Adrenal gland (tissue), 12 donors: ENCODE measurements around the gene COX20. TPM values are rescaled to one million over a fixed set of nuclear protein-coding genes. Genes with fewer than 3 reads are reported as not detected.

ENCODE experiments used
- DNase-seq, 7 donors: peaks; one replicate each; pipeline ENCODE4 v3.0.0-alpha.2; 2019 to 2020
- H3K27ac ChIP-seq, 5 donors: fragments of 200-600 bp; sonication (generic) in 4 of 5; 1 replicate in 3 of 5; 2 replicates in 2 of 5; pipeline versions ENCODE4 v1.5.1 to v1.8.0; 2016 to 2020; ENCODE audit warnings: mild to moderate bottlenecking in 1 of 5
- H3K27me3 ChIP-seq: fragments of 200-600 bp; 2 replicates; pipeline ENCODE4 v1.8.0; 2021
- H3K36me3 ChIP-seq, 2 donors: fragments of 200-600 bp; replicated peaks in 1 of 2; 1 replicate in 1 of 2; 2 replicates in 1 of 2; pipeline versions ENCODE4 v1.5.1 to v1.8.0; 2018 to 2022
- H3K4me1 ChIP-seq, 2 donors: fragments of 200-600 bp; replicated peaks in 1 of 2; 1 replicate in 1 of 2; 2 replicates in 1 of 2; pipeline versions ENCODE4 v1.5.1 to v1.8.0; 2018 to 2021
- H3K4me3 ChIP-seq, 4 donors: fragments of 200-600 bp; sonication (generic) in 3 of 4; one replicate each; pipeline ENCODE4 v1.5.1; 2016 to 2018
- H3K9me3 ChIP-seq, 3 donors: fragments of 200-600 bp; sonication (generic) in 1 of 3; replicated peaks in 1 of 3; 1 replicate in 2 of 3; 2 replicates in 1 of 3; pipeline versions ENCODE4 v1.5.1 to v1.8.0; 2016 to 2021
- POLR2A ChIP-seq, 2 donors: fragments of 450-650 bp; IDR thresholded peaks; one replicate each; pipeline ENCODE4 v1.6.1; 2017; ENCODE audit warnings: antibody characterized with exemption in 2 of 2, mild to moderate bottlenecking in 2 of 2, moderate library complexity in 1 of 2
- WGBS, 4 donors: extraction: QIAGEN DNeasy Blood & Tissue Kit in 2 of 4; methylation state at CpG; one replicate each; pipeline versions ENCODE4 v1.1.5 to v1.1.7; 2013 to 2017; 5-methylcytosine and 5-hydroxymethylcytosine counted together
- intact Hi-C, 2 donors: fragments of 100-400 bp; cut with DNase I; formaldehyde crosslinking; loops; one replicate each; pipeline versions ENCODE4 v1.14.1 to v1.15.0; 2022 to 2023
- polyA plus RNA-seq, 3 donors: library from polyadenylated mRNA; stranded (reverse); fragments of 200-250 nt in 2 of 3; fragments of 350-450 nt in 1 of 3; fragmentation: Illumina TruSeq in 1 of 3; extraction: RNeasy Lipid Tissue Mini Kit (QIAGEN cat#74804) in 1 of 3; gene quantifications; one replicate each; pipeline ENCODE4 v1.2.3, GENCODE V29; 2013 to 2014
- total RNA-seq, 9 donors: library from RNA; depleted of rRNA in 4 of 9; stranded (reverse); fragments of >200 nt in 4 of 9; fragments of 120-200 nt in 1 of 9; fragmentation: NEBNext Ultra II Directional in 1 of 9; extraction: Animal tissue kit (Norgen Biotek cat#: 25700) in 1 of 9; gene quantifications; one replicate each; pipeline versions ENCODE4 v1.1.0 to v1.2.4, GENCODE V29; 2013 to 2023
- TF ChIP-seq, protein P1 (sequence below), 6 experiments: fragments of 450-650 bp in 4 of 6; fragments of 200-600 bp in 2 of 6; sonication (generic) in 1 of 6; IDR thresholded peaks; 1 replicate in 5 of 6; 2 replicates in 1 of 6; pipeline versions ENCODE4 v1.5.1 to v1.8.0; 2016 to 2021; ENCODE audit warnings: antibody characterized with exemption in 6 of 6, mild to moderate bottlenecking in 2 of 6, moderate library complexity in 1 of 6
- donor health status: healthy with polysubstance abuse.
- donor health status: Bipolar disorder and iron deficiency.
- donor health status: DM: yes; HTN: yes; CAD: no.
- donor health status: DM: no; HTN: no; CAD: no.
- donor health status: DM: no; HTN: no; CAD: no.
- donor health status: DM: yes; HTN: yes; CAD: no.

Gene COX20
- total and polyA plus RNA-seq, 12 donors: 32.2 to 265 (median 46.2) TPM

DNA sequence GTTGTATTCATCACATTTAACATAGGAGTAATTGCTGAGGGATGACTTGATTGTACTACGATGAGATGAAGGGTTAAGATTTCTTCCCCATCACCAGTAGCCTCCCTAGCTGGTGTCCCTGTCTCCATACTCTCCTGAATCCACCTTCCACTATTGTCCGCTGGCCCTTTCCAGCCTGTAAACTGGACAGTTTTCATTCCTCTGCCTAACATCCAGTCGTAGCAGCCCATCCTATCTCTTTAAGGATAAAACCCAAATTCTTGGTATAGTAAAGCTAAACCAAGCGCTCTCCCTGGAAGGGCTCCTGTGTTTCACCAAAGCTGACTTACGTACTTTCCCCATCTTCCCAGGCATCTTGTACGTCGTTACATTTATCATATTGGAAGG, 670 bp downstream of the COX20 start:
- Histone ChIP-seq H3K4me3 (peak overlapping the region in 3 of 4 donors; percentile 61 to 78 (median 71)), H3K36me3 (peaks cover 0 to 2% of the 10 kb centered on the region in 2 donors), H3K27ac (peak overlapping the region; percentile 83 to 100 (median 99)), H3K9me3 (no peaks in the 10 kb centered on the region), H3K27me3 (no peaks in the 10 kb centered on the region), H3K4me1 (peaks cover 23 to 36% of the 10 kb centered on the region in 2 donors)
- peak in 1 of 2 donors; percentile 22 for TF ChIP-seq POLR2A (IDR thresholded peaks at IDR 0.05)
- TF ChIP-seq, protein P1, sequence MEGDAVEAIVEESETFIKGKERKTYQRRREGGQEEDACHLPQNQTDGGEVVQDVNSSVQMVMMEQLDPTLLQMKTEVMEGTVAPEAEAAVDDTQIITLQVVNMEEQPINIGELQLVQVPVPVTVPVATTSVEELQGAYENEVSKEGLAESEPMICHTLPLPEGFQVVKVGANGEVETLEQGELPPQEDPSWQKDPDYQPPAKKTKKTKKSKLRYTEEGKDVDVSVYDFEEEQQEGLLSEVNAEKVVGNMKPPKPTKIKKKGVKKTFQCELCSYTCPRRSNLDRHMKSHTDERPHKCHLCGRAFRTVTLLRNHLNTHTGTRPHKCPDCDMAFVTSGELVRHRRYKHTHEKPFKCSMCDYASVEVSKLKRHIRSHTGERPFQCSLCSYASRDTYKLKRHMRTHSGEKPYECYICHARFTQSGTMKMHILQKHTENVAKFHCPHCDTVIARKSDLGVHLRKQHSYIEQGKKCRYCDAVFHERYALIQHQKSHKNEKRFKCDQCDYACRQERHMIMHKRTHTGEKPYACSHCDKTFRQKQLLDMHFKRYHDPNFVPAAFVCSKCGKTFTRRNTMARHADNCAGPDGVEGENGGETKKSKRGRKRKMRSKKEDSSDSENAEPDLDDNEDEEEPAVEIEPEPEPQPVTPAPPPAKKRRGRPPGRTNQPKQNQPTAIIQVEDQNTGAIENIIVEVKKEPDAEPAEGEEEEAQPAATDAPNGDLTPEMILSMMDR (IDR thresholded peaks at IDR 0.05): no peak
- WGBS, 4 donors: 1 to 3% (median 2%) methylated on average over 7 of the region's 7 CpGs
- intact Hi-C loops: no loop called here
- DNase-seq: peak in 2 of 7 donors; percentile 21 to 25

DNA sequence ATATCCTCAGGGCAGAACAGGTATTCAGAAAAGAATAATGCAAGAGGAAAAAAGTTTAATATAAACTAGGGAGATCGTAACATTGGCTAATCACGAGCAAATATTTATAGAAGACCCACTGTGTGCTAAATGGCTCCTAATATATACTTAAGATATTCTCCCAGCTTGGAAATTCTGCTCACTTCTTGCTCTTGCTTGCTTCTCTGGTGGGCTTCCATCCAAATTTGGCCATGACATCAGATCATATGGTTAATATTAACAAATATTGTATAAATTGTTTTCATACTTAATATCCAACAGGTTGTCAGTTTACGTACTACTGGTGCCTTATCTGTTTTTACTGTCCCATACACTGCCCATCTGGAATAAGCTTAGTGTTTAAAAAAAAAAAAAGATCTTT, 1.1 kb downstream of the COX20 start:
- peak overlapping the region; percentile 55 to 100 (median 99) for H3K27ac ChIP-seq
- peak overlapping the region in 3 of 4 donors; percentile 61 to 78 (median 71) for H3K4me3 ChIP-seq
- H3K4me1 ChIP-seq: peaks cover 23 to 39% of the 10 kb centered on the region in 2 donors
- TF ChIP-seq, protein P1 (IDR thresholded peaks at IDR 0.05): no peak
- TF ChIP-seq POLR2A (IDR thresholded peaks at IDR 0.05): no peak
- no peaks in the 10 kb centered on the region for H3K9me3 ChIP-seq
- no peaks in the 10 kb centered on the region for H3K27me3 ChIP-seq
- H3K36me3 ChIP-seq: peaks cover 0 to 7% of the 10 kb centered on the region in 2 donors
- WGBS, 4 donors: 11 to 20% (median 17%) methylated on average over 3 of the region's 3 CpGs
- intact Hi-C loops: no loop called here
- DNase-seq: no peak

DNA sequence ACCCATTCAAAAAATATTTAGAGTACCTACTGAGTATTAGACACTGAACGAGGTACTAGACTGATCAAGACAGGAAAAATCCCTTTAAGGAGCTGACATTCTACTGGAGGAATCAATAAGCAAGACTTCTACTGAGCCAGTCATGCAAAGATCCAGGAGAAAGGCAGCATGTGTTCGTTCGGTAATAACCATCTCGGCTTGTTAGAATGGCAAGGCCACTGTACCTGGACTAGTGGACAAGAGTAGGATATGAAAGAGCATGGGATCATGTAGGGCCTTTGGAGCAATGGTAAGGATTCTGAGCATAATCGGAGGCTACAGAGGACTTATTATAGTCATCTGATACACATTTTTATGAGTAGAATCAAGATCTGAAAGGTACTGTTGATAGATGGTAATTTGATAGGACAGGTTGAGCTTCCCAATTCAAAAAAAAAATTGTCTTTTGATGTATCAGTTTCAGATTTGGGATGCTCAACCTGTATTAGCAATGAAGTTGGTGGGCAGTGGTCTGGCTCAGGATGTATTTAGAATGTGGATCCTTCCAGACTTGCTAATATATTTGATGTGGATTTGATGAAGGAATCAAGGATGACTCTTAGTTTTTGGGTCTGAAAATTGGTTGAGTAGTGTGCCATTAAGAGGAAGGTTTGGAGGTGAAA, 2.3 kb downstream of the COX20 start:
- peaks cover 23 to 38% of the 10 kb centered on the region in 2 donors for H3K4me1 ChIP-seq
- H3K27ac ChIP-seq: peak overlapping the region in 3 of 5 donors; percentile 7 to 99 (median 35)

DNA sequence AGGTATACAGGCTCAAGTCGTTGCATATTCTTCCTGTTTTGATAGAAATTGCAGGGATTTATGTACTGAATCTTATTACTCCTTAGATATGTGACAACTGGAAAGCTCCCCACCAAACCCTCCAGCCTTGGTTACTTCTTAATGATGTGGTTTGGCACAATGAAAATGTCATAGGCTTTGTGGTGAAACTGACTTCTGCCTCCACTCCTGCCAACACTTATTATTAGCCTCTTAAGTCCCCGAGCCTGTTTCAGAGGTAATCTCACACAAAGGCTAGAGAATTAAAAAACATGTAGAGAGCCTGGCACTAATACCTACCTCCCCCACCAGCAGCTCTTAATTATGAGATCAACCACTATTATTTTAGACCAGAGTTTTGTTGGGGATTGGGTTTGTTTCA, 4.2 kb downstream of the COX20 start:
- Histone ChIP-seq H3K36me3 (peaks cover 0 to 37% of the 10 kb centered on the region in 2 donors), H3K4me3 (no peak overlapping the region), H3K4me1 (peaks cover 17 to 27% of the 10 kb centered on the region in 2 donors), H3K9me3 (no peaks in the 10 kb centered on the region), H3K27me3 (no peaks in the 10 kb centered on the region), H3K27ac (no peak overlapping the region)
- TF ChIP-seq, protein P1 (IDR thresholded peaks at IDR 0.05): no peak
- TF ChIP-seq POLR2A (IDR thresholded peaks at IDR 0.05): no peak
- no peak for DNase-seq
- WGBS, 4 donors: 55 to 74% (median 69%) methylated on average over 2 of the region's 2 CpGs
- intact Hi-C loops: no loop called here

More for the DNA sequence above, 2.3 kb downstream of the COX20 start:
- Histone ChIP-seq H3K9me3 (no peaks in the 10 kb centered on the region), H3K27me3 (no peaks in the 10 kb centered on the region), H3K36me3 (peaks cover 0 to 18% of the 10 kb centered on the region in 2 donors), H3K4me3 (no peak overlapping the region)
- TF ChIP-seq, protein P1 (IDR thresholded peaks at IDR 0.05): no peak
- TF ChIP-seq POLR2A (IDR thresholded peaks at IDR 0.05): no peak
- intact Hi-C loops: no loop called here
- WGBS, 4 donors: 57 to 71% (median 60%) methylated on average over 5 of the region's 5 CpGs
- DNase-seq: no peak
